H9 (cell line): Measurements from ENCODE around the gene NUP133. TPM values are rescaled to one million over a fixed set of nuclear protein-coding genes. Genes with fewer than 3 reads are reported as not detected.

Source experiments
- DNase-seq: peaks from one replicate; pipeline ENCODE4 v3.0.0-alpha.2; 2017
- H2AFZ ChIP-seq: one replicate; pipeline ENCODE4 v1.6.1; 2013; ENCODE audit warnings: mild to moderate bottlenecking, low read length, control low read depth, moderate library complexity
- H2AK5ac ChIP-seq: 2 replicates; pipeline ENCODE4 v1.6.1; 2013; ENCODE audit warnings: low read length, control low read depth, mixed read lengths; ENCODE audit not compliant: insufficient read length
- H2BK120ac ChIP-seq: one replicate; pipeline ENCODE4 v1.6.1; 2013; ENCODE audit warnings: low read depth, mild to moderate bottlenecking, low read length, control low read depth, inconsistent platforms; ENCODE audit not compliant: poor library complexity, severe bottlenecking
- H2BK12ac ChIP-seq: 2 replicates; pipeline ENCODE4 v1.6.1; 2013; ENCODE audit warnings: low read length, control low read depth, mixed read lengths, low read depth; ENCODE audit not compliant: insufficient read length
- H2BK15ac ChIP-seq: 2 replicates; pipeline ENCODE4 v1.6.1; 2013; ENCODE audit warnings: low read depth, low read length, control low read depth
- H2BK20ac ChIP-seq: one replicate; pipeline ENCODE4 v1.6.1; 2013; ENCODE audit warnings: low read depth, mild to moderate bottlenecking, low read length, control low read depth, inconsistent platforms; ENCODE audit not compliant: poor library complexity, severe bottlenecking
- H2BK5ac ChIP-seq: 2 replicates; pipeline ENCODE4 v1.6.1; 2013; ENCODE audit warnings: low read length, control low read depth, mixed read lengths; ENCODE audit not compliant: insufficient read length
- H3K14ac ChIP-seq: 2 replicates; pipeline ENCODE4 v1.6.1; 2013; ENCODE audit warnings: low read length, control low read depth; ENCODE audit not compliant: insufficient read depth
- H3K18ac ChIP-seq: 2 replicates; pipeline ENCODE4 v1.6.1; 2013; ENCODE audit warnings: low read depth, mild to moderate bottlenecking, mixed read lengths, low read length, control low read depth; ENCODE audit not compliant: insufficient read length
- H3K23ac ChIP-seq: 2 replicates; pipeline ENCODE4 v1.6.1; 2013; ENCODE audit warnings: low read length, control low read depth, mixed read lengths, low read depth; ENCODE audit not compliant: insufficient read length
- H3K23me2 ChIP-seq: 2 replicates; pipeline ENCODE4 v1.6.1; 2013; ENCODE audit warnings: low read depth, mild to moderate bottlenecking, mixed read lengths, low read length, control low read depth; ENCODE audit not compliant: insufficient read length, poor library complexity, severe bottlenecking
- H3K27ac ChIP-seq: 2 replicates; pipeline ENCODE4 v1.5.1; 2013; ENCODE audit warnings: low read length, control low read depth, mixed read lengths, low read depth; ENCODE audit not compliant: insufficient read length
- H3K27me3 ChIP-seq: 2 replicates; pipeline ENCODE4 v1.6.1; 2013; ENCODE audit warnings: low read length, control low read depth, inconsistent platforms; ENCODE audit not compliant: insufficient read depth
- H3K4ac ChIP-seq: 2 replicates; pipeline ENCODE4 v1.6.1; 2013; ENCODE audit warnings: low read depth, mild to moderate bottlenecking, control low read depth, inconsistent platforms, low read length, moderate library complexity
- H3K4me1 ChIP-seq: 2 replicates; pipeline ENCODE4 v1.6.1; 2013; ENCODE audit warnings: low read length, control low read depth, inconsistent platforms; ENCODE audit not compliant: insufficient read depth
- H3K4me2 ChIP-seq: 2 replicates; pipeline ENCODE4 v1.6.1; 2013; ENCODE audit warnings: low read length, control low read depth, mixed read lengths; ENCODE audit not compliant: insufficient read length, insufficient read depth
- H3K56ac ChIP-seq: 2 replicates; pipeline ENCODE4 v1.6.1; 2013; ENCODE audit warnings: low read depth, mild to moderate bottlenecking, mixed read lengths, low read length, control low read depth; ENCODE audit not compliant: insufficient read length
- H3K79me1 ChIP-seq: 2 replicates; pipeline ENCODE4 v1.6.1; 2013; ENCODE audit warnings: low read depth, mild to moderate bottlenecking, moderate library complexity, low read length, control low read depth, inconsistent platforms; ENCODE audit not compliant: insufficient read depth, poor library complexity, severe bottlenecking
- H3K79me2 ChIP-seq: 2 replicates; pipeline ENCODE4 v1.6.1; 2013; ENCODE audit warnings: low read length, control low read depth, inconsistent platforms; ENCODE audit not compliant: insufficient read depth
- H3K9ac ChIP-seq: 2 replicates; pipeline ENCODE4 v1.6.1; 2013; ENCODE audit warnings: low read length, control low read depth, mixed read lengths; ENCODE audit not compliant: insufficient read length; ENCODE audit errors: extremely low read depth
- H3K9me3 ChIP-seq: one replicate; pipeline ENCODE4 v1.6.1; 2013; ENCODE audit warnings: low read depth, low read length, inconsistent platforms; ENCODE audit not compliant: control insufficient read depth
- H3T11ph ChIP-seq: one replicate; pipeline ENCODE4 v1.6.1; 2013; ENCODE audit warnings: mild to moderate bottlenecking, low read length, control low read depth, inconsistent platforms
- H4K20me1 ChIP-seq: one replicate; pipeline ENCODE4 v1.6.1; 2013; ENCODE audit not compliant: control insufficient read depth, insufficient read length, insufficient read depth
- H4K5ac ChIP-seq: 2 replicates; pipeline ENCODE4 v1.6.1; 2013; ENCODE audit warnings: low read depth, mild to moderate bottlenecking, mixed read lengths, low read length, control low read depth; ENCODE audit not compliant: insufficient read length
- H4K8ac ChIP-seq: replicated peaks from 2 replicates; pipeline ENCODE4 v1.6.1; 2013; ENCODE audit warnings: low read length, control low read depth, mixed read lengths, low read depth; ENCODE audit not compliant: insufficient read length
- H4K91ac ChIP-seq: 2 replicates; pipeline ENCODE4 v1.6.1; 2013; ENCODE audit warnings: low read depth, mild to moderate bottlenecking, moderate library complexity, mixed read lengths, low read length, control low read depth; ENCODE audit not compliant: insufficient read length
- H3K27ac Mint-ChIP-seq, 3 experiments: 2 replicates in 2 of 3; 3 replicates in 1 of 3; pipeline ENCODE4 v1.8.0; 2020 to 2021; ENCODE audit warnings: mixed read lengths in 3 of 3, mild to moderate bottlenecking in 1 of 3, moderate library complexity in 1 of 3
- H3K27me3 Mint-ChIP-seq: 2 replicates; pipeline ENCODE4 v1.8.0; 2021; ENCODE audit warnings: low read depth, mild to moderate bottlenecking, moderate library complexity, mixed read lengths
- H3K36me3 Mint-ChIP-seq, 3 experiments: 2 replicates in 2 of 3; 3 replicates in 1 of 3; pipeline ENCODE4 v1.8.0; 2020 to 2021; ENCODE audit warnings: low read depth in 3 of 3, mixed read lengths in 3 of 3; ENCODE audit not compliant: insufficient read depth in 1 of 3
- H3K4me1 Mint-ChIP-seq, 2 experiments: 2 replicates each; pipeline ENCODE4 v1.8.0; 2020; ENCODE audit warnings: mixed read lengths in 2 of 2
- H3K4me3 Mint-ChIP-seq, 2 experiments: 2 replicates in 1 of 2; 3 replicates in 1 of 2; pipeline ENCODE4 v1.8.0; 2020 to 2021; ENCODE audit warnings: mild to moderate bottlenecking in 2 of 2, mixed read lengths in 2 of 2, moderate library complexity in 1 of 2
- H3K9me3 Mint-ChIP-seq, 2 experiments: 2 replicates in 1 of 2; 3 replicates in 1 of 2; pipeline ENCODE4 v1.8.0; 2020; ENCODE audit warnings: mild to moderate bottlenecking in 2 of 2, mixed read lengths in 2 of 2, moderate library complexity in 1 of 2
- WGBS: extraction: QIAGEN DNeasy Blood & Tissue Kit; methylation state at CpG from one replicate; pipeline ENCODE4 v1.1.7; 2013; ENCODE audit warnings: missing lambda C conversion rate, low lambda C conversion rate, mixed read lengths; ENCODE audit not compliant: insufficient read length; ENCODE audit errors: extremely low coverage; 5-methylcytosine and 5-hydroxymethylcytosine counted together
- total RNA-seq: library from RNA; stranded (reverse); gene quantifications from 2 replicates; pipeline ENCODE4 v1.2.1, GENCODE V29; 2021
- TF ChIP-seq, protein P1 (sequence below): fragments of 200-600 bp; sonication (generic); conservative IDR thresholded peaks from 3 replicates; pipeline ENCODE4 v1.8.0; 2021; ENCODE audit warnings: antibody characterized with exemption, mild to moderate bottlenecking

Gene NUP133
- total RNA-seq, 1 experiment from 2014 or later = 71.3 TPM

- Histone ChIP-seq H3K27me3 (no peaks in the 10 kb centered on the region), H3K23ac (no peak overlapping the region), H2BK12ac (no peak overlapping the region), H3K4me2 (no peak overlapping the region), H2AK5ac (no peak overlapping the region), H4K8ac (no peak overlapping the region), H3T11ph (no peak overlapping the region), H4K20me1 (no peaks in the 10 kb centered on the region), H3K4me1 (no peaks in the 10 kb centered on the region), H3K56ac (no peak overlapping the region), H2BK5ac (no peak overlapping the region), H2BK120ac (no peak overlapping the region), H3K9ac (no peak overlapping the region), H3K79me1 (no peaks in the 10 kb centered on the region), H3K9me3 (no peaks in the 10 kb centered on the region), H3K18ac (no peak overlapping the region), H2AFZ (no peak overlapping the region), H4K91ac (no peak overlapping the region), H4K5ac (no peak overlapping the region), H3K79me2 (no peaks in the 10 kb centered on the region), H3K14ac (no peak overlapping the region), H3K4ac (no peak overlapping the region), H2BK20ac (no peak overlapping the region), H3K23me2 (no peaks in the 10 kb centered on the region), H3K27ac (no peak overlapping the region), H2BK15ac (no peak overlapping the region)
- H3K4me1 Mint-ChIP-seq = peaks cover 0 to 2% of the 10 kb centered on the region in 2 experiments; a peak in 1 of 4 replicates
- TF ChIP-seq, protein P1, sequence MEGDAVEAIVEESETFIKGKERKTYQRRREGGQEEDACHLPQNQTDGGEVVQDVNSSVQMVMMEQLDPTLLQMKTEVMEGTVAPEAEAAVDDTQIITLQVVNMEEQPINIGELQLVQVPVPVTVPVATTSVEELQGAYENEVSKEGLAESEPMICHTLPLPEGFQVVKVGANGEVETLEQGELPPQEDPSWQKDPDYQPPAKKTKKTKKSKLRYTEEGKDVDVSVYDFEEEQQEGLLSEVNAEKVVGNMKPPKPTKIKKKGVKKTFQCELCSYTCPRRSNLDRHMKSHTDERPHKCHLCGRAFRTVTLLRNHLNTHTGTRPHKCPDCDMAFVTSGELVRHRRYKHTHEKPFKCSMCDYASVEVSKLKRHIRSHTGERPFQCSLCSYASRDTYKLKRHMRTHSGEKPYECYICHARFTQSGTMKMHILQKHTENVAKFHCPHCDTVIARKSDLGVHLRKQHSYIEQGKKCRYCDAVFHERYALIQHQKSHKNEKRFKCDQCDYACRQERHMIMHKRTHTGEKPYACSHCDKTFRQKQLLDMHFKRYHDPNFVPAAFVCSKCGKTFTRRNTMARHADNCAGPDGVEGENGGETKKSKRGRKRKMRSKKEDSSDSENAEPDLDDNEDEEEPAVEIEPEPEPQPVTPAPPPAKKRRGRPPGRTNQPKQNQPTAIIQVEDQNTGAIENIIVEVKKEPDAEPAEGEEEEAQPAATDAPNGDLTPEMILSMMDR = no peak
- H3K27me3 Mint-ChIP-seq = no peaks in the 10 kb centered on the region
- H3K27ac Mint-ChIP-seq = no peak overlapping the region
- H3K36me3 Mint-ChIP-seq = peaks cover 12 to 55% (median 34%) of the 10 kb centered on the region in 3 experiments; a peak in 6 of 7 replicates
- no CpG with 5 or more reads among the region's 2 CpGs for WGBS
- no peak for DNase-seq
- H3K4me3 Mint-ChIP-seq = no peak overlapping the region
- H3K9me3 Mint-ChIP-seq = no peaks in the 10 kb centered on the region
These were observed 59.3 kb downstream of the NUP133 start for GRCh38 chr1:229448845-229449244.
